Middle frontal gyrus (tissue), 1 donor: ENCODE results near the gene ITIH5.

Source experiments
- DNase-seq: peaks from one replicate; pipeline ENCODE4 v3.0.0-alpha.2; 2015; ENCODE audit warnings: low spot score; ENCODE audit errors: extremely low spot score

Gene ITIH5

DNA sequence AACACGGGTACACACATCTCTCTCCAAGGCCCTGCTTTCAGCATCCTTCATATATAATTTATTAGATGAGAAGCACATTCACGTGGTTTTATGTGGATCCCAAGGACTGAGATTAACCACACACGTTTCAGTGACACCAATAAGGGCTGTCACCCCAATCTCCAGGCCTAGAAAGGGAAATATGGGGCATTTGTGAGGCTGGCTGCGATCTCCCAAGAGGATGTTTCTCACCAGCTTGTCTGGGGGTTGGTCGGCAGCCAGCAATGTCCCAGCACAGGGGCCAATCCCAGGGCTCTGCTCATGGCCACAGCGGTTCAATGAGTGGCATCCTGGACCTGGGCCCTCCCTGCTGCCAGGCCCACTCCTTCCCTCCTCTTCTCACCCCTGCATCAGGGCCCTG is 115.5 kb downstream of the ITIH5 start:
- DNase-seq = no peak

- DNase-seq = no peak
Measured at GRCh38 chr10:7550013-7550412, 116.8 kb downstream of the ITIH5 start.

DNA sequence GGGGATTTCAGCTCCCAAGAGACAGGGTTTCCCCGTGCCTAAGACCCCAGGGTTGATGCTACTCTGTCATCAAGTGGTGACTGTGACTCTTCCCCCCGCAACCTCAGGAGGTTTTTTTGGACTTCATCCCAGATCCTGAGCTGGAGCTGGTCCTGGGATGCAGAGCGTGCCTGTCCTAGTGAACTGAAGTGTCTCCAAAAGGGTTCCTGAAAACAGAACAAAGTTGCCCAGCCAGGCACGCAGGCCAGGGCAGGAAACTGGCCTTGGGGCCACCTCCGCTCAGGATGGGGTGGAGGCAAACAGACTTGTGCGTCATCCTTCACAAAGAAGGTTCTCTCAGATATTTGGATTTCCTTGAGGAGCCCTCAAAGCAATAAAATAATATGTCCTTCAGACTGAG is 118.9 kb downstream of the ITIH5 start:
- no peak for DNase-seq

- DNase-seq = no peak
Measured at GRCh38 chr10:7547206-7547605, 119.6 kb downstream of the ITIH5 start.

DNA sequence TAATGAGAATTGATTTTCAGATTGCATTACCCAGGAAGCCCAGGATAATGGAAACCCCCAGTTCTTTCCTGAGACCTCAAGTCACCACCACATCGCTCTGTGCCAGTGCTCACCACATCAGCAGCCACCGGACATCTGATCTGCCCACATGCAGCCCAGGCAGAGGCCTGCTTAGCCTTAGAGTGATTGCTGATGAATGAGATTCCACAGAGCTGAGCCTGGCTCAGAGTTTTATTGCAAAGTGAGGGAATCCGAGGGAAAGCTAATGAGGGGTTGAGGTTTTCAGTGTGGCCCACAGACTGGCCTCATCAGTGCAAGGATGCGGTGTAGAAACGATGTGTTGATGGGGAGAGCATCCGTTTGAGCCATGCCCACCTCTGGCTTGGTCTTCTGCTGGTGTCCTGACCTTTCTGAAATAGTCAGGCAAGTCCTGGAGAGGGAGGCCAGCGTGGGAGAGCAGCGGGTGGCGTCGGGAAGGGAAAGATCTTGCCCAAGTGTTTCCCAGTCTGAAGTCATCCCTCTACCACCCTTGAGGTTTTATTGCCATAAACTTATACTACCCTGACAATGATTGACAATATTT is 120.3 kb downstream of the ITIH5 start:
- no peak for DNase-seq

DNA sequence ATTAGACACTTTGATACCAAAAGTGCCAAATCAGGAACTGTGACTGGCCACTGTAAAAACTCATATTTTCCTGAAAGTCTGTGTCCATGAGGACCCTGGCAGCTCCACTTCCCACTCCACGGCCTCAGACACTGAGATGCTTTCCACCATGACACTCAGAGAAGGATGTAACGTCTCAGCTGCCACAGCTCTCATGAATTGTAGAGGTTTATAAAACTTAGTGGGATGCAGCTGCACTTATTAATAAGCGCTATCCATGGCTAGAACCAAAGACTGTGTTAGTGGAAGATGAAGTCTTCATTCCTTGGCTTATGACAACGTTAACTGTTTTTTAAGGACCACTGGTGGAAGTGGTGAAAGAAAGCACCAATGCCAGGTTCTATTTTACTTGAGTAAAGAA is 121.0 kb downstream of the ITIH5 start:
- DNase-seq = no peak

GRCh38 chr10:7545261-7545660 is 121.5 kb downstream of the ITIH5 start:
- no peak for DNase-seq

DNA sequence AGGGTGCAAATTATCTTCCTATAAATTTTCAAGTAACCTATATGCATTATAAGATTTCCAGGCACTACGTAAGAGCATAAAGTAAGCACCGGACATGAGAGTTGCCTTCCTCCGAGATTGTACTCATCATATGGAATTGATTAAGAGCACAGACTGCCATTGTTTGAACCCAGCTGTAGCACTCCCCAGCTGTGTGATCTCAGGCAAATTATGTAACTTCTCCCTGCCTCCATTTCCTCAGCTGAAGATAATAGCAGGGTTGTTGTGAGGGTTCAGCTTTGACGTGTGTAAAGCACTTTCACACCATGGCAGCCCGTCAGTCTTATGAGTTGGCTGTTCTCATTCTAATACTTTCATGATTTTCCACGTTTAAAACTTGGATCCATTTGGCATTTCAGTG is 122.6 kb downstream of the ITIH5 start:
- DNase-seq = no peak

DNA sequence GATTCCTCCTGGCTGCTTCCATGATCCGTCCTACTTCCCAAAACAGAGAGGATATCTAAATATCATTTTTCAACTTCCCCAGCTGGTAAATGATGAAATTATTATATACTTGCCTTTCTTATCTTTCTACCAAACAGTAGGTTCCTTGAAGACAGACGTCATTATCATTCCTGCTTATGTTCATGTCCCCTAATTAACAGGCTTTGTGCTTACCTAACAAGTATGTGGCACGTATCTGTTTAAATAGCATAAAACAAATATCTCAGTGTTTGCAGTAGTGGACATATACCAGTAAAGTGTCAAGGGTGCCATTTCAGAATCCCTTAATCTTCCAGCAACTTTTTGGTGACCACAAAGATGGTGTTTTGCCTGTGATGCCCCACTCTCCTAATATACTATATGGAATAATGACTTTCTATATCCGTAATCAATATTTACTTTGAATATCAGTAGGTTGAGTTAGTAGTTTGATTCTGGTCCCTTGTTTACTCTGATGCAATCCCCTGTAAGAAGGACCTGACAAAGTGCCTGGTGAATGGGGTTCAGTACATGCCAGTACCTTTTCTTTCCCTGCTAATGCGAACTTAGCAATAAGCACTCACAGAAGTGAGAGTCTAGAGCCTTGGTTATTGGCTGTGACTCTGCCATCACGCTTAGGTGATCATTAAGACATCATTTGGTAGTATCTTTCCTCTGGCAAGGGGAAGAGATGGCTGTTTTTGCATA is 124.4 kb downstream of the ITIH5 start:
- no peak for DNase-seq

- DNase-seq = no peak
Measured at GRCh38 chr10:7541137-7542087, 125.4 kb downstream of the ITIH5 start.

DNA sequence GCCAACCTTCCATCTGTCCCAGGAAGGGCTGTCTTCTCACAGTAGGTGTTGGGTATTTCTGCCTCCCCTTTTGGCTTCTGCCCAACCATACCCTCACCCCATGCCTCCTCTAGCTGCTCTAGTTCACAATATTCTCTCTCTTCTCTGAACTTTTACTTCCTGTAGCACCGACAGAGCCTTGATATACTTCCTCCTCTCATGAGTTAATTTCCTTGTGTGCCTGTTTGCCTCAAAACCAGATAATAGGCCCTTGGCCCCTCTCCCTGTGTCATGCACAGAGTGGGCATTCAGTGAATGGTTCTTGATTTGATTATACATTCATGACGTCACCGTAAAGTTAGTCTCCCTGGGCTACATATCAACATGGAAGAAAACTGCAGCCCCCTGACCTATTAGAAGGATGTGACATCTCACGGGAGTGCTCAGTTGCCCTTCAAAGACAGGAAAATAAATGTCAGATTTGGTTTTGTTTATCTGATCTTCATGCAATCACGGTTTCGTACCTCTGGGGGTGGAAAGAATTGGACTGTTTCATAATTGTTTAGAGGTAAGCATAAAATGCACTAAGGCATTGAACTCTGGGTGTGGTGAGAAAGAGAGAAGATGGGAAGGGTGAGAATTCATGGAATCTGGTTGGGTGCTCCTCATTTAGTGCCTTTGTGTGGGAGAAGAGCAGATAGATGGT is 127.7 kb downstream of the ITIH5 start:
- no peak for DNase-seq

DNA sequence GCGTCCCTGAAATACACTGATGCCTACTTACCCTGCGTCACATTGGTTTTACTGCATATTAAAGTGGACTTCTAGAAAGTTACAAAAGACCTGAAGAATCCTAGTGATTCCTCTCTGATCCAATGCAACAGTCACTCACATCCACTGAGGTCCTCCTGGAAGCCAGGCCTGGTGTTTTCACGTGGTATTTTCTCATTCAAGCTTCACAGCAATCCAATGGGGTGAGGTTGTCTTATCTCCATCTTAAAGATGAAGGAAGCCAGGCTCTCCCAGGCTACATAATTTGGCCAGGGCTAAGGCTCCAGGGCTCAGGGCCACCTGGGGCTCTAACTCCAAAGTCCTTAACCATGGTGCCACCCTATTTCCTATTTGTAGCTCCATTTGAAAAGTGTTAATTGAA is 129.6 kb downstream of the ITIH5 start:
- DNase-seq = no peak

DNA sequence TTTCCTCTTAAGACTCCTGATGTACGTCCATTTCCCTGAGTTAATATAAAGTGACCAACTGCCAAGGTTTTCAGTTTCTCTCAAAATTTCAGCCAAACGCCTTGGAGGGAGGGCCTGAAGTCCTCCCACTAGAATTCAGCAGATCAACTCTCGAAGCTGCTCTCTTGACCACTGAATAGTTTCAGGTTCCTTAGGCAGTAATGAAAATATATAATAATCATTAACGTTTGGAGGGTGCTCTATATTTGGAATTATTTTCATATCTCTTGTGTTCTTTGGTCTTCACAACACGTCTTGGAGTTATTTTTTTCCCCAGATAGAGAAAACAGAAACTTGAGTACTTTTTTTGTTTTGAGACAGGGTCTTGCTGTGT is 132.3 kb downstream of the ITIH5 start:
- DNase-seq = no peak

- DNase-seq = no peak
Measured at GRCh38 chr10:7533657-7534479, 132.9 kb downstream of the ITIH5 start.

GRCh38 chr10:7532723-7533498 is 133.9 kb downstream of the ITIH5 start:
- no peak for DNase-seq

DNA sequence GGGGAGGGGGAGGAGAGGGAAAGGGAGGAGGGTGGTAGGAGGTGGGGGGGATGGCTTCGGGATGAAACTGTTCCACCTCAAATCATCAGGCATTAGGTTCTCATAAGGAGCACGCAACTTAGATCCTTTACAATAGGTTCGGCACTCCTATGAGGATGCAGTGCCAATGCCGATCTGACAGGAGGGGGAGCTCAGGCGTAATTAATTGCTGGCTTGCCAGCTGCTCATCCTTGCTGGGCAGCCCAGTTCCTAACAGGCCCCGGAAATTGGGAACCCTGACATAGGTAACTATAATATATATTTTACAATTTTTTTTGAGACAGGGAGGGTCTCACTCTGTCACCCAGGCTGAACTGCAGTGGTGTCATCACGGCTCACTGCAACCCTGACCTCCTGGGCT is 137.1 kb downstream of the ITIH5 start:
- no peak for DNase-seq

DNA sequence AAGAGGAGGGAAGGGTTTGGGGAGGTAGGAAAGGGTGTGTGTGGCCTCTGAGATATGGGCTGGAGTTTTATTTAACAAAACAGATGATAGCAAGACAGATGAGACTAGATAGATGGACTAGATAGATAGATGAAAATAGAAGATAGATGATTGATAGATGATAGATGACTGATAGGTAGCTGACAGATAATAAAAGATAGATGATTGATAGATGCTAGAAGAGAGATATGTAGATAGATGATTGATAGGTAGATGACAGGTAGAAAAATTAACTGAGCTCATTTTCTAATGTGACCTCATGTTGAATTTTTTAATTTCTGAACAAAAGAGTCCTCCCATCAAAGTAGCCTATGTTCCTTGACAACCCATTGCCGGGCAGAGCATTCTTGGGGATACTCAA is 139.3 kb downstream of the ITIH5 start:
- DNase-seq = no peak

- no peak for DNase-seq
Measured at GRCh38 chr10:7526017-7526400, 140.8 kb downstream of the ITIH5 start.

DNA sequence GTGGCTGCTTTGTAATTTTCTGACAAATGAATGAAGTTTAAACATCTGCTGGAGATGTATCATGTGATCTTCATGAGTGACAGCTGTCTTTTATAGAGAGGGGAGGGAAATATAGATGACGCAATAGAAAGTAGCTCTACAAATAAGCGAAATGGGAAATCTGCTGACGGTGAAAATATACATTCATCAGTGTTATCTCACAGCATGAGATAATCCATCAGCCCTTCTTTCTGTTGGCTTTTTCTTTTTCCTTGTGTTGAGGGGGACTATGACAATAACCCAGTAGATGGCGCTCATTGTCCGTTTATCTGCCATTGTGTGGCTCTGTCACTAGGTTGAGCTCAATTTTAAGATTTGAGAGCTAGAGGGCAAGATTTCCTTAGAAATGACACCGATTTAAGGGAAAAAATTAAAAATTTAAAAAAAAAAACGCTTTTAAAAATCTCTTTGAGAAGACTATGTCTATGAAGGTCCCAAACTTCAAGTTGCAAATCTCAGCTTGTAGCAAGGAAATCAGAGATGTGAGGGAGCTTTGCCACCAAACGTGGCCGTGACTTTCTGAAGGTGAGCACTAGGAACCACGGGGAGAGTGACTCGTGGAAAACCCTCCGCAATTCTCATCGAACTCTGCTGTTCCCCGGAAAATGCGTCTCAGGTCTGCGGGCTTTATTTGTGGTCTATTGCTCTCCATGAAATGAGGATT is 141.3 kb downstream of the ITIH5 start:
- DNase-seq = peak; percentile 72

DNA sequence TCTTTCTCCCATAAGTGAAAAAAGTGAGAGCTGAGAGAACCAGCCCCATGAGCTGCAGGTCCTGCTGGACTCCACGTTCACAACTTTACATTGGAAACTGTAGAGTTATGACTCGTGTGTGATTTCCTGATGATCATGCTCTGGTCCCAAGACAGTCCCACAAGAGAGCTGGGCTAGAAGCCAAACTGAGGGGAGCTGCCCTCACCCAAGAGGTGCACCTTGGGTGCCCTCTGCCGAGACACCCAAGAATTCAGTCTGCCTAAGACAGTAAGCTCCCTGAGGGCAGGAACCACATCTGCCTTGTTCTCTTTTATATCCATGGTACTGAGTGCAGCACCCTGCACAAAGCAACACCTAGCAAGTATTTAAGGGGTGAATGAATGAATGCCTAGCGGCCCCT is 143.1 kb downstream of the ITIH5 start:
- no peak for DNase-seq
